K562 (cell line): ENCODE results near the gene SARS2. TPM values are rescaled to one million over a fixed set of nuclear protein-coding genes. Genes with fewer than 3 reads are reported as not detected.
A peak's percentile ranks its signal among the peaks of the same experiment; 100 is the strongest.

Source experiments
- CCAR2 ChIP-seq: fragments of 200-400 bp; formaldehyde crosslinking; IDR thresholded peaks from 2 replicates; pipeline ENCODE4 v1.6.1; 2017; ENCODE audit warnings: mild to moderate bottlenecking, low read depth, low read length
- CCNT2 ChIP-seq: IDR thresholded peaks from 2 replicates; pipeline ENCODE4 v1.6.1; 2011; ENCODE audit warnings: borderline replicate concordance, low read depth, mild to moderate bottlenecking, moderate library complexity, mixed read lengths, low read length; ENCODE audit not compliant: insufficient read length; ENCODE audit errors: extremely low read depth
- CXXC5 ChIP-seq: fragments of 250-450 bp; sonication (Bioruptor Pico); IDR thresholded peaks from 2 replicates; pipeline ENCODE4 v1.8.0; 2022; ENCODE audit warnings: inconsistent platforms, mild to moderate bottlenecking, moderate library complexity
- DIDO1 ChIP-seq: fragments of 450-650 bp; IDR thresholded peaks from 2 replicates; pipeline ENCODE4 v1.6.1; 2016; ENCODE audit warnings: low read depth, missing biosample characterization, missing genetic modification characterization
- GATA2 ChIP-seq: sonication (generic); formaldehyde crosslinking; IDR thresholded peaks from 2 replicates; pipeline ENCODE4 v1.4.0; 2020; ENCODE audit warnings: mild to moderate bottlenecking, missing genetic modification reagents
- MTA1 ChIP-seq: fragments of 450-650 bp; IDR thresholded peaks from 2 replicates; pipeline ENCODE4 v1.6.1; 2017; ENCODE audit warnings: borderline replicate concordance
- MTA3 ChIP-seq: fragments of 450-650 bp; formaldehyde crosslinking; IDR thresholded peaks from 2 replicates; pipeline ENCODE4 v1.6.1; 2017; ENCODE audit warnings: mild to moderate bottlenecking, borderline replicate concordance
- NFYB ChIP-seq: IDR thresholded peaks from 2 replicates; pipeline ENCODE4 v1.6.1; 2011; ENCODE audit warnings: mild to moderate bottlenecking, moderate library complexity; ENCODE audit not compliant: insufficient read length; ENCODE audit errors: extremely low read depth
- POLR2A ChIP-seq: fragments of 450-650 bp; conservative IDR thresholded peaks from 2 replicates; pipeline ENCODE4 v1.6.1; 2016
- RFX5 ChIP-seq: IDR thresholded peaks from 2 replicates; pipeline ENCODE4 v1.6.1; 2011; ENCODE audit warnings: low read depth, mild to moderate bottlenecking, improper control_type of control experiment, low read length
- RNF2 ChIP-seq: sonication (generic); IDR thresholded peaks from 2 replicates; pipeline ENCODE4 v1.6.1; 2016
- SNIP1 ChIP-seq: fragments of 450-650 bp; IDR thresholded peaks from 2 replicates; pipeline ENCODE4 v1.7.1; 2017; ENCODE audit warnings: low read depth, mild to moderate bottlenecking
- YY1 ChIP-seq, 3 experiments: IDR thresholded peaks; 2 replicates each; pipeline ENCODE4 v1.6.1; 2011; ENCODE audit warnings: low read length in 2 of 3, mild to moderate bottlenecking in 2 of 3, moderate library complexity in 2 of 3, borderline replicate concordance in 1 of 3, control low read depth in 1 of 3, low read depth in 1 of 3; ENCODE audit not compliant: insufficient read depth in 3 of 3, insufficient replicate concordance in 2 of 3, control insufficient read depth in 1 of 3, insufficient read length in 1 of 3; ENCODE audit errors: extremely low read depth in 1 of 3
- ZNF197 ChIP-seq: fragments of 200-800 bp; sonication (Bioruptor generic); IDR thresholded peaks from 2 replicates; pipeline ENCODE4 v1.6.1; 2016; ENCODE audit warnings: low read depth, missing genetic modification characterization, missing compliant biosample characterization
- polyA plus RNA-seq, 8 experiments: library from polyadenylated mRNA; depleted of rRNA in 4 of 8; stranded (reverse) in 5 of 8; unstranded in 3 of 8; fragments of >200 nt; fragmentation: Nextera tagmentation in 2 of 8; fragmentation: Illumina TruSeq in 1 of 8; extraction: Ambion mirVana in 2 of 8; extraction: Trizol in 1 of 8; gene quantifications; 2 replicates each; pipeline versions ENCODE4 v1.2.1 to v1.2.3, GENCODE V29; 2011 to 2014; ENCODE audit warnings: inconsistent platforms in 1 of 8, missing spikeins in 1 of 8
- total RNA-seq, 7 experiments: library from RNA; depleted of rRNA in 6 of 7; stranded (reverse); fragments of >200 nt in 6 of 7; fragmentation: Illumina TruSeq in 2 of 7; extraction: Trizol in 2 of 7; gene quantifications; 2 replicates each; pipeline versions ENCODE4 v1.2.1 to v1.2.3, GENCODE V29; 2011 to 2021; ENCODE audit warnings: low replicate concordance in 1 of 7
- TF ChIP-seq, protein P1 (sequence below): fragments of 250-450 bp; sonication (Bioruptor Pico); IDR thresholded peaks from 2 replicates; pipeline ENCODE4 v1.4.0; 2020; ENCODE audit warnings: mild to moderate bottlenecking, moderate library complexity
- TF ChIP-seq, protein P2 (sequence below): fragments of 250-450 bp; sonication (Bioruptor Pico); IDR thresholded peaks from 2 replicates; pipeline ENCODE4 v1.6.1; 2021; ENCODE audit warnings: mild to moderate bottlenecking
- TF ChIP-seq, protein P3 (sequence below): sonication (generic); formaldehyde crosslinking; IDR thresholded peaks from 2 replicates; pipeline ENCODE4 v1.8.1; 2023; ENCODE audit warnings: missing genetic modification reagents, mild to moderate bottlenecking, borderline replicate concordance
- TF ChIP-seq, protein P4 (sequence below): fragments of 450-650 bp; formaldehyde crosslinking; IDR thresholded peaks from 2 replicates; pipeline ENCODE4 v1.4.0; 2020; ENCODE audit warnings: mild to moderate bottlenecking

Gene SARS2
- total and polyA plus RNA-seq, 9 of the 15 experiments (the other 6 are each of a cell fraction or from before 2014, with no cell fraction given), result 3.1 to 59.1 (median 31.7) TPM

DNA sequence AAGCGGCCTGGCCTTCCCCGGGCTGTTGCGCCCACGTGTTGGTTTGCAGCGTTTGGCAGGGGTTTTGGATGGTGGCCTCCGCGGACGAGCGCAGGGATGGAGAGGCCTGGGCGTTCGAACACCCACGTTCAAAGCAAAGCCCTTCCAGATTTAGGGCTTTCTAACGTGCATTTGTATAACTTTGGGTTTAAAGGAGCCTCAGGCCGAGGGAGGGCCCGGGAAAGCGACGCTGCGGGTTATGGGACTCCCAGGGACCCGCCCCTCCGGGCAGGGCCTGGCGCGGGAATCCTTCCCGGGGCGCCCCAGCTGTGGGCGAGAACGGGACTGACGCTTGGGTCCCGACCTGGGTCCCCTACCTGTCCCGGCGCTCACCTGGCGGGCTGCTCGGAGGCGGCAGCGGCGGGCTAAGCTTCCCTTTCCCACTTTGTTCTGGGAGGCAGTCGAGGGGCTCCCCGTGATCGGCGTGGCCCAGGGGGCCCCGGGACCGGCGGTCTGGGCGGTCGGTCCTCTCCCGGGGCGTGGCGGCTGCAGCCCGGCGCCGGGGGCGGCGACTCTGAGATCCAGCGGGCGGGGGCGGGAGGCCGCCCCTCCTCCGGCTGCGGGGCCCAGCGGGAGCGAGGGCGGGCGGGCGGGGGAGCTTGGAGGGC is 44.8 kb upstream of the SARS2 start, which contains the start of gene FBXO17 (continued):
- peak in 1 of 3 experiments; percentile 20 for TF ChIP-seq YY1 (IDR thresholded peaks at IDR 0.05; ENCODE audit: borderline replicate concordance in 1 of 3, control insufficient read depth in 1 of 3, extremely low read depth in 1 of 3, insufficient read depth in 3 of 3, insufficient read length in 1 of 3, insufficient replicate concordance in 2 of 3, low read depth in 1 of 3, low read length in 2 of 3)
- no peak for TF ChIP-seq SNIP1
- no peak for TF ChIP-seq DIDO1
- no peak for TF ChIP-seq MTA1
- TF ChIP-seq CCNT2, result peak; percentile 31
- no peak for TF ChIP-seq RNF2
- TF ChIP-seq, protein P1, sequence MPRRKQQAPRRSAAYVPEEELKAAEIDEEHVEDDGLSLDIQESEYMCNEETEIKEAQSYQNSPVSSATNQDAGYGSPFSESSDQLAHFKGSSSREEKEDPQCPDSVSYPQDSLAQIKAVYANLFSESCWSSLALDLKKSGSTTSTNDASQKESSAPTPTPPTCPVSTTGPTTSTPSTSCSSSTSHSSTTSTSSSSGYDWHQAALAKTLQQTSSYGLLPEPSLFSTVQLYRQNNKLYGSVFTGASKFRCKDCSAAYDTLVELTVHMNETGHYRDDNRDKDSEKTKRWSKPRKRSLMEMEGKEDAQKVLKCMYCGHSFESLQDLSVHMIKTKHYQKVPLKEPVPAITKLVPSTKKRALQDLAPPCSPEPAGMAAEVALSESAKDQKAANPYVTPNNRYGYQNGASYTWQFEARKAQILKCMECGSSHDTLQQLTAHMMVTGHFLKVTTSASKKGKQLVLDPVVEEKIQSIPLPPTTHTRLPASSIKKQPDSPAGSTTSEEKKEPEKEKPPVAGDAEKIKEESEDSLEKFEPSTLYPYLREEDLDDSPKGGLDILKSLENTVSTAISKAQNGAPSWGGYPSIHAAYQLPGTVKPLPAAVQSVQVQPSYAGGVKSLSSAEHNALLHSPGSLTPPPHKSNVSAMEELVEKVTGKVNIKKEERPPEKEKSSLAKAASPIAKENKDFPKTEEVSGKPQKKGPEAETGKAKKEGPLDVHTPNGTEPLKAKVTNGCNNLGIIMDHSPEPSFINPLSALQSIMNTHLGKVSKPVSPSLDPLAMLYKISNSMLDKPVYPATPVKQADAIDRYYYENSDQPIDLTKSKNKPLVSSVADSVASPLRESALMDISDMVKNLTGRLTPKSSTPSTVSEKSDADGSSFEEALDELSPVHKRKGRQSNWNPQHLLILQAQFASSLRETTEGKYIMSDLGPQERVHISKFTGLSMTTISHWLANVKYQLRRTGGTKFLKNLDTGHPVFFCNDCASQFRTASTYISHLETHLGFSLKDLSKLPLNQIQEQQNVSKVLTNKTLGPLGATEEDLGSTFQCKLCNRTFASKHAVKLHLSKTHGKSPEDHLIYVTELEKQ (CRISPR knock-in tag), result no peak
- TF ChIP-seq MTA3, result no peak; the same call in 1 of the 2 replicates
- no peak for TF ChIP-seq ZNF197 (CRISPR knock-in tag)
- TF ChIP-seq, protein P2, sequence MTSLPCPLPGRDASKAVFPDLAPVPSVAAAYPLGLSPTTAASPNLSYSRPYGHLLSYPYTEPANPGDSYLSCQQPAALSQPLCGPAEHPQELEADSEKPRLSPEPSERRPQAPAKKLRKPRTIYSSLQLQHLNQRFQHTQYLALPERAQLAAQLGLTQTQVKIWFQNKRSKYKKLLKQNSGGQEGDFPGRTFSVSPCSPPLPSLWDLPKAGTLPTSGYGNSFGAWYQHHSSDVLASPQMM, result no peak
- TF ChIP-seq CCAR2, result no peak
- TF ChIP-seq POLR2A, result peak; percentile 60
- TF ChIP-seq, protein P3, sequence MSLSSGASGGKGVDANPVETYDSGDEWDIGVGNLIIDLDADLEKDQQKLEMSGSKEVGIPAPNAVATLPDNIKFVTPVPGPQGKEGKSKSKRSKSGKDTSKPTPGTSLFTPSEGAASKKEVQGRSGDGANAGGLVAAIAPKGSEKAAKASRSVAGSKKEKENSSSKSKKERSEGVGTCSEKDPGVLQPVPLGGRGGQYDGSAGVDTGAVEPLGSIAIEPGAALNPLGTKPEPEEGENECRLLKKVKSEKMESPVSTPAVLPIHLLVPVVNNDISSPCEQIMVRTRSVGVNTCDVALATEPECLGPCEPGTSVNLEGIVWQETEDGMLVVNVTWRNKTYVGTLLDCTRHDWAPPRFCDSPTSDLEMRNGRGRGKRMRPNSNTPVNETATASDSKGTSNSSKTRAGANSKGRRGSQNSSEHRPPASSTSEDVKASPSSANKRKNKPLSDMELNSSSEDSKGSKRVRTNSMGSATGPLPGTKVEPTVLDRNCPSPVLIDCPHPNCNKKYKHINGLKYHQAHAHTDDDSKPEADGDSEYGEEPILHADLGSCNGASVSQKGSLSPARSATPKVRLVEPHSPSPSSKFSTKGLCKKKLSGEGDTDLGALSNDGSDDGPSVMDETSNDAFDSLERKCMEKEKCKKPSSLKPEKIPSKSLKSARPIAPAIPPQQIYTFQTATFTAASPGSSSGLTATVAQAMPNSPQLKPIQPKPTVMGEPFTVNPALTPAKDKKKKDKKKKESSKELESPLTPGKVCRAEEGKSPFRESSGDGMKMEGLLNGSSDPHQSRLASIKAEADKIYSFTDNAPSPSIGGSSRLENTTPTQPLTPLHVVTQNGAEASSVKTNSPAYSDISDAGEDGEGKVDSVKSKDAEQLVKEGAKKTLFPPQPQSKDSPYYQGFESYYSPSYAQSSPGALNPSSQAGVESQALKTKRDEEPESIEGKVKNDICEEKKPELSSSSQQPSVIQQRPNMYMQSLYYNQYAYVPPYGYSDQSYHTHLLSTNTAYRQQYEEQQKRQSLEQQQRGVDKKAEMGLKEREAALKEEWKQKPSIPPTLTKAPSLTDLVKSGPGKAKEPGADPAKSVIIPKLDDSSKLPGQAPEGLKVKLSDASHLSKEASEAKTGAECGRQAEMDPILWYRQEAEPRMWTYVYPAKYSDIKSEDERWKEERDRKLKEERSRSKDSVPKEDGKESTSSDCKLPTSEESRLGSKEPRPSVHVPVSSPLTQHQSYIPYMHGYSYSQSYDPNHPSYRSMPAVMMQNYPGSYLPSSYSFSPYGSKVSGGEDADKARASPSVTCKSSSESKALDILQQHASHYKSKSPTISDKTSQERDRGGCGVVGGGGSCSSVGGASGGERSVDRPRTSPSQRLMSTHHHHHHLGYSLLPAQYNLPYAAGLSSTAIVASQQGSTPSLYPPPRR (CRISPR knock-in tag), result no peak
- no peak for TF ChIP-seq GATA2 (CRISPR knock-in tag)
- TF ChIP-seq NFYB, result no peak
- peak; percentile 68; the same call in 1 of the 2 replicates for TF ChIP-seq CXXC5
- TF ChIP-seq RFX5, result no peak
- TF ChIP-seq, protein P4, sequence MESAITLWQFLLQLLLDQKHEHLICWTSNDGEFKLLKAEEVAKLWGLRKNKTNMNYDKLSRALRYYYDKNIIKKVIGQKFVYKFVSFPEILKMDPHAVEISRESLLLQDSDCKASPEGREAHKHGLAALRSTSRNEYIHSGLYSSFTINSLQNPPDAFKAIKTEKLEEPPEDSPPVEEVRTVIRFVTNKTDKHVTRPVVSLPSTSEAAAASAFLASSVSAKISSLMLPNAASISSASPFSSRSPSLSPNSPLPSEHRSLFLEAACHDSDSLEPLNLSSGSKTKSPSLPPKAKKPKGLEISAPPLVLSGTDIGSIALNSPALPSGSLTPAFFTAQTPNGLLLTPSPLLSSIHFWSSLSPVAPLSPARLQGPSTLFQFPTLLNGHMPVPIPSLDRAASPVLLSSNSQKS (CRISPR knock-in tag), result no peak
